ENCODE data around the gene TBC1D9. TPM values are rescaled to one million over a fixed set of nuclear protein-coding genes. Genes with fewer than 3 reads are reported as not detected.

Gene TBC1D9
- polyA plus RNA-seq, 1 donor (not counting 4 experiments of a cell fraction or from before 2014, with no cell fraction given): 11.6 TPM

GRCh38 chr4:140611854-140612253, 144.3 kb downstream of the TBC1D9 start:
- Histone ChIP-seq H3K4me3 (ENCODE audit: control insufficient read depth in 2 of 3, extremely low read depth in 1 of 3, insufficient read depth in 2 of 3, low read depth in 1 of 3, low read length in 3 of 3) (no peak overlapping the region), H3K79me2 (ENCODE audit: control insufficient read depth, insufficient read depth, low read length) (no peaks in the 10 kb centered on the region), H3K27ac (ENCODE audit: control insufficient read depth, insufficient read depth, low read length) (no peak overlapping the region), H3K9me3 (ENCODE audit: control insufficient read depth, low read depth, low read length) (no peaks in the 10 kb centered on the region), H4K20me1 (ENCODE audit: control insufficient read depth, extremely low read depth, insufficient read depth, low read length) (no peaks in the 10 kb centered on the region), H3K4me2 (ENCODE audit: control insufficient read depth, extremely low read depth, insufficient read depth, low read depth, low read length) (no peak overlapping the region), H2AFZ (ENCODE audit: control insufficient read depth, low read length) (no peak overlapping the region), H3K27me3 (ENCODE audit: control insufficient read depth, extremely low read depth, insufficient read depth, low read length) (no peaks in the 10 kb centered on the region), H3K9ac (ENCODE audit: control insufficient read depth, extremely low read depth, insufficient read depth, low read length) (no peak overlapping the region), H3K4me1 (ENCODE audit: control insufficient read depth, extremely low read depth, insufficient read depth, low read length) (no peaks in the 10 kb centered on the region), H3K9me1 (ENCODE audit: control insufficient read depth, extremely low read depth, insufficient read depth, low read length) (no peaks in the 10 kb centered on the region), H3K36me3 (ENCODE audit: control insufficient read depth in 2 of 2, extremely low read depth in 1 of 2, insufficient read depth in 2 of 2, low read length in 2 of 2) (no peaks in the 10 kb centered on the region)
- no peak for TF ChIP-seq CTCF (optimal IDR thresholded peaks at IDR 0.05 in 1 of 3, IDR thresholded peaks at IDR 0.05 in 1 of 3, conservative IDR thresholded peaks at IDR 0.05 in 1 of 3; ENCODE audit: extremely low read depth in 1 of 3, insufficient read depth in 2 of 3, low read length in 3 of 3)
- TF ChIP-seq EZH2 (IDR thresholded peaks at IDR 0.05; ENCODE audit: low read length): no peak
- no peak for FAIRE-seq
- DNase-seq (ENCODE audit: low read depth, low spot score): no peak
- dilution Hi-C loops (cut with MboI; ENCODE audit: extremely low pct_ligation_motif_present, low sequenced_read_pairs): no loop called here

- FAIRE-seq (no peak), DNase-seq (ENCODE audit: low read depth, low spot score) (no peak)
- no peak overlapping the region for H3K4me3 ChIP-seq (ENCODE audit: control insufficient read depth in 2 of 3, extremely low read depth in 1 of 3, insufficient read depth in 2 of 3, low read depth in 1 of 3, low read length in 3 of 3)
- H3K36me3 ChIP-seq (ENCODE audit: control insufficient read depth in 2 of 2, extremely low read depth in 1 of 2, insufficient read depth in 2 of 2, low read length in 2 of 2): no peaks in the 10 kb centered on the region
- no peaks in the 10 kb centered on the region for H3K4me1 ChIP-seq (ENCODE audit: control insufficient read depth, extremely low read depth, insufficient read depth, low read length)
- H2AFZ ChIP-seq (ENCODE audit: control insufficient read depth, low read length): peak overlapping the region; percentile 4
- no peak overlapping the region for H3K9ac ChIP-seq (ENCODE audit: control insufficient read depth, extremely low read depth, insufficient read depth, low read length)
- peak in 2 of 3 experiments; percentile 44 to 51 for TF ChIP-seq CTCF (optimal IDR thresholded peaks at IDR 0.05 in 1 of 3, IDR thresholded peaks at IDR 0.05 in 1 of 3, conservative IDR thresholded peaks at IDR 0.05 in 1 of 3; ENCODE audit: extremely low read depth in 1 of 3, insufficient read depth in 2 of 3, low read length in 3 of 3)
- no peak for TF ChIP-seq EZH2 (IDR thresholded peaks at IDR 0.05; ENCODE audit: low read length)
- dilution Hi-C loops (cut with MboI; ENCODE audit: extremely low pct_ligation_motif_present, low sequenced_read_pairs): no loop called here
- no peak overlapping the region for H3K27ac ChIP-seq (ENCODE audit: control insufficient read depth, insufficient read depth, low read length)
- no peaks in the 10 kb centered on the region for H4K20me1 ChIP-seq (ENCODE audit: control insufficient read depth, extremely low read depth, insufficient read depth, low read length)
- H3K27me3 ChIP-seq (ENCODE audit: control insufficient read depth, extremely low read depth, insufficient read depth, low read length): no peaks in the 10 kb centered on the region
- no peaks in the 10 kb centered on the region for H3K79me2 ChIP-seq (ENCODE audit: control insufficient read depth, insufficient read depth, low read length)
- no peaks in the 10 kb centered on the region for H3K9me1 ChIP-seq (ENCODE audit: control insufficient read depth, extremely low read depth, insufficient read depth, low read length)
- no peak overlapping the region for H3K4me2 ChIP-seq (ENCODE audit: control insufficient read depth, extremely low read depth, insufficient read depth, low read depth, low read length)
- H3K9me3 ChIP-seq (ENCODE audit: control insufficient read depth, low read depth, low read length): no peaks in the 10 kb centered on the region
Measured at GRCh38 chr4:140609548-140610425, 146.4 kb downstream of the TBC1D9 start.
